Fibroblast of skin of back (primary cell): ENCODE data around the gene SETBP1.

Source experiments
- DNase-seq: peaks from one replicate; pipeline ENCODE4 v3.0.0-alpha.2; 2013

Gene SETBP1

DNA sequence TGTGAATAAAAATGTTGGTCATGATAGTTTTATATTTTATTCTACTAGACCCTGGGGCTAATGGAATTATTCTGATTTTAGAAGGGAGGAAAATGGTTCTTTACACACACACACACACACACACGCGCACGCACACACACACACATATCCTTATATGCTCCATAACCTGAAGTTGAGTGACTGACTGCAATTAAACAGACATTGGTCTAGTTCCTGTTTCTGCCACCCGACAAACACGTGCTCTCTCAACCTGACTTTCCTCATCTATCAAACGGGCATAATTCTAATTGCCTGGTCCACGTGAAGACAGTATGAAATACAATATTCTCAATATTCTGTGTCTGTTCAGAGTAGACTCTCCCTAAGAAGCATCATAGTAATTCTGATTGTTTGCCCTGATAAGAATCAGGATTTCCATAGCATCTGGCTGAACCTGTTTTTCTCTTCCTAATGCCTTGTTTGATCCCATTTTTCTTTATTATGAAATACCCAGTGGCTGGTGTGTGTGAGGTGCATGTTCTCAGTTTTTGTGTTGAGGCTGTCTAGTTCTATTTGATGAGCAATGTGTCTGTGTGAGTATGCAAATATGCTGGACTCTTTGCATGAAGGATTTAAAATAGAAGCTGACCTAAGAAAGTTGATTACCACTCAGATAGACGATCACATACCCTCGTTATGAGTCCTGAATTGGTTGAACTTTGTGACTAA, 51.0 kb downstream of the SETBP1 start:
- DNase-seq = peak; percentile 74

DNA sequence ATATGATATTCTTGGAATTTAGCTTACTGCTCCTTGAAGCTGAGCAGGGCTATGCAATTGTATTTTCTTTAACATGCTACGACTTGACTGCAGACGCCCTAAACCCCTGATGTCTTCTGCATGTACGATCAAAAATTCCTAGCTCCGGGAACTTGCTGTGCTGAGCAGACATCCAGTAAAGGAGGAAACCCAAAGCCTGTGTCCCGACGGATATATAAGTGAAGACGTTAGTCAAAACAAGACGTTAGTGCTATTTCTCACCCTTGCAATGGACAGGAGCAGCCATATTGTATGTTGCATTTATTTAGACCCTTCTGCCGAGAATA, 51.5 kb downstream of the SETBP1 start:
- no peak for DNase-seq

DNA sequence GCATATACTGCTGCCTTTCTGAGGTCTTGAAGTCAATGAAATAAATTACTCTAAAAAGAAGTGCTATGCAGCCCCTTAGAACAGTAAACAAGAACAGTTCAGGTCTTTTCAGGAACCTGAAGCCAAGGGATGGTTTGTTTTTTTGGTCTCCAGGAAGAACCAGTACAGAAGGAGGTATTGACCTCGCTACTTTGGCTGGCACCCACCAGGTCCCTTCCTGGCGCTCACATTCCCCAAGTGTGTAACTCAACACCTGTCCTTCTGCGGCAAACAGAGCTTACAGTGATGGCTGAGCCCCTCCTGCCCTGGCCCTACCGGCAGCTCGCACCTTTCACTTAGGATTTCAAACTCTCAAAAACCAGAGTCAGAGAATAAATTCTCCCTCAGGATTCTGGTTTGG, 51.9 kb downstream of the SETBP1 start:
- no peak for DNase-seq

DNA sequence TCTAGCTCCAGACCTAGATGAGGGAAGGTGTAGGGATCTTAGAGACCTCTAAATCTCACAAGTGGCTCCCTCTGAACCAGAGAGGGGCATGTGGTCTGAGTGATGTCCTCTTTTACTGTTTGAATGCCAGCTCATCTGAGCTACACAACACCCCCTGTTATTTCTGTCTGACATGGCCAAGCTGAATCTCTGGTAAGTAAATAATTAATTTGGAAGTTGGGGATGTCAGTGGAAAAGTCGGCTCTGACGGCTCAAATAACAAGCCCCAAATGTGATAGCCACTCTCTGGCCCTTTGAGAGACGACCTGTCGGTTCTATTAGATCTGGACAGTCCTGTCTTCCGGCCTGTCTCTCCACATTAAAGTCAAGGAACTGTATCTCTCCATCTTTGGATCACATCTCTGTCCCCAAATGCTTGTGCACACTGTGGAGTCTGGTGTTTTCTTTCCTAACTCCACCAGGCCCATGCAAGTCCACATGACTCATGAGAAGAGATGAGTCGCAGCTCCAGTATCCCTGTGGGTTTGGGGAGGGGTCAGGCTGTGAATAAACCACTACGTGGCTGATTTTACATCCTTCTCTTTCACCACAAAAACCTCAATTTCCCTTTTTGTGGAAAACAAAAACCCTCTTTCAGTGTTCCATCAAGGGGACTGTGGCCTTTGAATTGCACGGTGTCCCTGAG, 52.5 kb downstream of the SETBP1 start:
- peak; percentile 95 for DNase-seq

DNA sequence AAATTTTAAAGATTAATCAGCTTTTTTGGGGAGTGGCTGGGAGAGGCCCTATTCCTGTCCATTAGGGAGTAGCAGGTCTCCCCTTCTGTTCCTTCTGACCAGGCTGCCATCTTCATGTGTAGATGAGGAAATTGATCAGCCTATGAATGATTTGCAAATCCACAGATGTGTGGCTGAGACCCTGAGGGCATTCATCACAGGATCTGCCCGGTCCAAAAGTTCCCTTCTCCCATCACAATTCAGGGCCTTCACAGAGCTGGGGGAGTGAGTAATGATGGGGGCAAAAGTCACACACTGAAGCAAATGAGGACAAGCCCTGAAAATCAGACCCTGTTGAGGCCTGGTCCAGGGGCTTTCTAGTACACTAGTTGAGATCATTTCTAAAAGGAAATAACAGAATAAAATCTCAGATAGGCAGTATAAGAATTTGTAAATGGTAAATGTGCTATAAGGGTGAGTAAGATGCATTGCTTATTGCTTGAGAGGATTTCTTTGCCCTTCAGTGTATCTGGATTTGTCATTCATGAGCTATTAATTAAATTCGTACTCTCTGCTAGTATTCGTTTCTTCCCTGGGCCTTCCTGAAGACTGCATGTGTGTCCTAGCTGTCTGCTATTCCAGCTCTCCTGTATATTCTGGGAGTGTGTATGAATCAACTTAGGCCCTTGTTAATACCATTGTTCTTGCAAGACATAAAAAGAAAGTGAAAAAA, 53.2 kb downstream of the SETBP1 start:
- no peak for DNase-seq

DNA sequence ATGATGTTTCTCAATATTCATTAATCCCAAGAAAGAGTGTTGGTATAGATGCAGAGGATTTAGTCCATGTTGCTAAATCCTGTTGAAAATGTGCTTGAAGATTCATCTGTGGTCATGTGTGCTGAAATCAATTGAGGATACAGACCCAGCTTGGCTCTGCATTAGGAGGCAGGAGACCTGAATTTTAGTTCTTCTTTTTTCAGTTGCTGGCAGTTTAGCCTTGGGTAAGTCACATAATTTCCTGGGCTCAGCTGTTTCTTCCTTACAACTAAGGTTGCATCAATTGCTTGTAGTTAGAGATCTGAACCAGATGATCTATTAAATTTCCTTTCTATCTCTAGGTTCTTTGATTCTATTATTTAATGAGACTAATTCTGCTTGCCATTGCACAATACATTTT, 54.4 kb downstream of the SETBP1 start:
- DNase-seq = no peak

DNA sequence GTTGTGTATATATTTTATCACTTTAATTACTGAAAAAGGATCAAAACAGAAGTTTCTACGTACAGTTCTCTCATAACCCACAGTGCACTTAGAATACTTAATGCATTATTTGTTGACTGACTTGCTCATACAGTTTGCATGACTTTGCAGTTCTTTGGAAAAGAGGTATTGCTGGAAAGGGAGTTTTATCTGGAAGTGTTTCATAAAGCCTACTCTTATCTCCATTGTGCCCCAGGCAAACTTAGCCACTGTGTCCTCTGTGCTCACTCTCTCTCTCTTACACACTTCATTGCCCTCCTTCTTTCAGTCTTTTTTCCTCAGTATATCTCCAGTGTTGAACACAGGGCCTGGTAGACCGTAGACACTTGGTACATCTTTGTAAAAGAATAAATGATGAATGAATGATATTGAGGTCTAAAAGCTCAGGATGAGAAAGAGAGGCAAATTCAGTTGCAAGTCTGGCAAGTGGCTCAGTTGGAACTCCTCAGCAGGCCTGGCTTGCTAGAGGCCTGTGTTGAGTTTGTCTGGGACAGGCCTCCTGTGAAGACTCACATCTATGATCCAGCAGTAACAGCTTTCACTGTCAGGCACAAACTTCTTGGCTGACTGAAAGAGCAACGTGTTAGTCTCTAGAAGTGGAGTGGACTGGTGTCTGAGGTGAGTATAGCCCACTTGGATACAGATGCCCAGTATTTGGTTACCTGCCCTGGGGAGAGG, 56.1 kb downstream of the SETBP1 start:
- no peak for DNase-seq

DNA sequence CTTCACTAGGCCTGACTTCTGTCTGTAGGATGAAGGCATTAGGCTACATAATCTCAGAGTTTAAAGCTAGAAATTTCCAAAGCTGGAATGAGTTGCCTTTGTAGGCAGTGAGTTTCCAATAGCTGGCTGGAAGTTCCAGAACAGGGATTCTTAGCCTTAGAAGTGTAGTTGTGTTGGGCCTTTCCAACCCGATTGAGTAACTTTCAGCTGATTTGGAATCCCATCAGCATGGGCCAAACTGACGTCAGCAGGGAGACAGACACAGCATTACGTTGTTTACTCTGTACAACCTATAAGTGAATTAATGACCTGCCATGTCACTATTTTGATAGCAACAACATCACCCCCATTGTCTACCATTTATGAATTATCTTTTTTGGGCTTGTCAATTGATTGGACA, 56.9 kb downstream of the SETBP1 start:
- no peak for DNase-seq

DNA sequence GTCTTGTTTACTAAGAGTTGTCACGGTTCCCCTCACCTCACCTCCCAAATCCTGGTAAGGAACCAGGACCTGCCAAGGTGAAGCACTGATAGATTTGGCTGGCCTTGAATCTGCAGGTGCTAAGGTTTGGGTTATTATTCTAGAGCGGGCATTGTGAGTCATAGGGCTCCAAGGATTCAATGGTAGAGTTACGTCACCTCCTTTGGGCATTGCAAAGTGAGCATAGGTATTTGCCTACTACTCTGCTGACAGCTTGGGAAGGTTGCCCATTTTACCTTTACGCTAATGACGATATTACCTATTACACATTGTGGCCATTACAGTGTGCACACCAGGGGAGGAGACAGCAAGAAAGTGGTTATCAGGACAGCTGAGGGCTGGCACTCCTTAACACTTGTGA, 59.3 kb downstream of the SETBP1 start:
- no peak for DNase-seq

DNA sequence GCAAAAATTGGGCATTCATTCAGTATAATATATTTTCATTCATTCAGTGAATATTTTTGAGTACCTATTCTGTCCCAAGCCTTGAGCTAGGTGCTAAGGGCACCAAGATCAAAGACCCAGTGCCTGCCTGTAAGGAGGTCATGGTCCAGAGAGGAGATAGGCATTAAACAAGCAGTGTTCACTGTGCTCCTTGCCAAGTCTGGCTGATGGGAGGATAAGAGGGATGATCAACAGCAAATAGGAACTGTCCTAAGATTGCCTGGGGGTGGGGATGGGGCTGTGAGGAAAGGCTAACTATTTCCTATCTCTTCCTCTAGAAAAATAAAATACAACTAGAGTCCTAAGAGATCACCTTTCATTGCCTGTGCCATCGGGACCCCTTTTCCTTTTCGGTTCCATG, 60.4 kb downstream of the SETBP1 start:
- no peak for DNase-seq

DNA sequence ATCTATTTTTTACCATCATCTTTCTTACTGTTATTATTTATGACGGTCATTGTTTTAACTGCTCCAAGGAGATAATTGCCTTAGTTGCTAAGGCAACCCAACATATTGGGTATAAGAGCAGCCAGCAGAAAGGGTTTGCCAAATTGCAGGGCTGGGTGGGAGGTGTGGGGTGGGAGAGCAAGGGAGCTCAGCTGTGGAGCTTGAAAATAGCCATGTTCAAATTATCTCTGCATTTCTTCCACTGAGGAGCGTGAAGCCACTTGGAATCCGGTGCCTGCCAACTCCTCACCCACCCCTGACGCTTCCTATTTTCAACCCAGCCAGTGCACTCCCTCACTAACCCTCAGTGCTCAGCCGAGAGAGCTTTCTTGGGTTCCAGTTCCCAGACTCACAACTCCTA, 60.8 kb downstream of the SETBP1 start:
- DNase-seq = no peak

DNA sequence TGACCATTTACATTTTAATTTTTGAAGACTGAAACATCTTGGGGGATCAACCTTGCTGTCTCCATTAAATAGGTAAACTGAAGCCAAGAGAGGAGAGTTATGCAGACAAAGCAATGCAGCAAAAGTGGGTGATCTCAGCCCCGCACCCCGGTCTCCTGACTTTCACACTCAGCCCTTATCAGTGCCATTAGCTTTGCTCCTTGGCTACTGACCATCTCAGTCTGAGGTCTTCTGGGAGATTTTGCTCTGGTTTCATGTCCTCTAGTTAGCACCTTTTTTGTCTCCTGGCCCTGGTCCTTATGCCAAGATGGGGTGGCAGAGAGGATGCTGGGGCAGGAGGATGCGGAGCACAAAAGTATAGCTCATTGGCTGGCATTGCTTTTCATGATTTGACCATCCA, 61.4 kb downstream of the SETBP1 start:
- no peak for DNase-seq

DNA sequence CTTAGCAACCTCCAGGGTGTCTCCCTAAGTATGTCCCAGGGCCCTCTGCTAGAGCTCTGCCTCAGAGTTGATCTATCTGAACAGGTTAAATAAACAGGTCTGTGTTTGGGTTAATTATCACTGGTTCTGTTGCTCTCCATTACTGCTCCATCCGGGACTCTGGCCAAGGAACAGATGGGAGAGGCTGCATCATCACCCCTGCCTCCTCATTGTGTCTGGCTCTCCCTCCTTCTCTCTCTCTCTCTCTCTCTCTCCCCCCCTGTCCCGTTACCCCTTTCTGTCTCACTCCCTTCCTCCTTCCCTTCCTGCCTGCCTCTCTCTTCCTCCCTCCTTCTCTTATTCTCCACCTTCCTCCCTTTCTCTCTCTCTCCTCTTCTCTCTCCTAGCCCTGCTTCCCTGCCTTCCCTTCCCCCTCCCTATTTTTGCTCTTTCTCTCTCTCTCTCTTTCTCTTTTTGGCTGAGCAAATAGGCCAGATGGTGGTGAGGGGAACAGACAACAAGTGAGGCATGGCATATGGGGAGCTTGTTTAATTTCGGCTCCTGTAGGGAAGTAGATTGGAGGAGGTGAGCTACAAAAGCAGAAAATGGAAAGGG, 62.1 kb downstream of the SETBP1 start:
- DNase-seq = peak; percentile 28

DNA sequence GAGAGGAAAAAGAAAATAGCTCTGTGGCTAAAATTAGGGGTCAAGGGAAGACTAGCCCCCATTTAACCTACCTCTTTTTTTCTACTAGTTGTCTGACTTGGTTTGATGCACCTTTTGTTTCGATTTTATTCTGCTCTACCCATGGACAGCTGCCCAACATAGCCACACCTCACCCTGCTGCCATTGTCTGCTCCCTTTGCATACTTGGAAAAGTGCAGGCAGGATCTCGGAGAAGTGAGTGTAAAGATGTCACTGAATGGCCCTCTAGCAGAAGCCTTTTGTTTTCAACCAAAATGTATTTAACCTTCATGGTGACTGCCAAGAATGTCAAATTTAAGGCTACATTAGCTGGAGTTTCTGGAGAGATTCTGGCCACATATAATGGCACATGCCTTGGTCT, 62.9 kb downstream of the SETBP1 start:
- DNase-seq = no peak

DNA sequence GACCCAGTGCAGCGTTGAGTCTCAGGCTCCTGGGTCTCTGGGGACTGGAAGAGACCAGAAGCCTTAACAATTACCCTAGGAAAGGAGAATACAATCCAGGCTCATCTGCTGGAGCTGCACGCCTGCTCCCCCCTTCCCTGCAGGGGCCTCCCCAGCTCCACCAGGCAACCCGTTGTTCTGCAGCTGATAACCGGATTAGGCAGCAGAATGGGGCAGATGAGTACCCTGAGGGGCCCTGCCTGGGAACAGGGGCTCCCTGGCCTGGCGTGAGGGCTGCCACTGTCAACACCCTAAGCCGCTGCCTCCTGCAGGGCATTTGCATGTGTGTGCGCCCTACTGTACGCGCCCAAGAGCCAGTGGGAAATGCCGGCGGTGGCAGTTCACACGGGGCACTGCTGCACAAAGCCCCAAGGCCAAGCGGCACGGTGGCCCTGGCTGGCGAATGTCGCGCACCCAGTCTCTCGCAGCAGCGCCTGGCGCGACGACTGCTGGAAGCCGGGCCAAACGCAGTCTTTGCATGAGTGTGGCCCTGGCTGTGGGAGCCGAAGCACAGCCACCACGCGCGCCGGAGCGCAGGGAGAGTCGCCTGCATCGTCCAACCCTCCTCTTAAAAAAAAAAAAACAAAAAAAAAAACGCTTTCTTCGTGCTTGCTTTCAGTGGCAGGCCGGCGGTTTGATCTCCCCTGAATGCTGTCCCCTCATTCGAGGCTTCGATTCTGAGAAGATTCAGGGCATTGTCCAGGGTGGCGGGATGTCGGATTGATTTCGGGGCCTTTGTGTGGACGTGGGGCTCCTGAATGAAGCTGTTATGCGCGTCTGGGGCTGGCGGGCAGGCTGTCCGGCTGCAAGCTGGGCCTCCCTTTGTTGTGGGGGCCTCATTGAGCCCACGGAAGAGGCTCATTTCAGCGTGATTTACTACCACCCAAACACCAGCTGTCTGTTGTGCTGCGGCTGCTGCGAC, 63.8 kb downstream of the SETBP1 start:
- no peak for DNase-seq

DNA sequence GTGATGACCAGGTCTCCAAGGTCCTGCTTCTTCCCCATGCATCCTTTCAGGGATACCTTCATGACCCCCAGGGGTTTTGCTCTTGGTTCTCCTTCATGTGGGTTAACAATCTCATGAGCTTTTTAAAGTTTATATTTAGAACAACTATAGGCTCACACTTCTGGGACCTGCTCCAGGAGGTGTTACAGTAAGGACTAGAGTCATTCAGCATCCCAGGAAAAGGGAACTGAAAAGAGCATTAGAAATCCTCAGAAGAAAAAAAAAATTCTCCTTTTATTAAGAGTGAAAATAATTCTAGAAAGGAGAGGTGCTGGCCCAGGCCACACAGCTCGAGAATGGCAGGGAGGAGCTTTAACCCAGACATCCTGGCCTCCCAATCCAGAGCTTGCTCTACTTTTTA, 66.5 kb downstream of the SETBP1 start:
- no peak for DNase-seq

DNA sequence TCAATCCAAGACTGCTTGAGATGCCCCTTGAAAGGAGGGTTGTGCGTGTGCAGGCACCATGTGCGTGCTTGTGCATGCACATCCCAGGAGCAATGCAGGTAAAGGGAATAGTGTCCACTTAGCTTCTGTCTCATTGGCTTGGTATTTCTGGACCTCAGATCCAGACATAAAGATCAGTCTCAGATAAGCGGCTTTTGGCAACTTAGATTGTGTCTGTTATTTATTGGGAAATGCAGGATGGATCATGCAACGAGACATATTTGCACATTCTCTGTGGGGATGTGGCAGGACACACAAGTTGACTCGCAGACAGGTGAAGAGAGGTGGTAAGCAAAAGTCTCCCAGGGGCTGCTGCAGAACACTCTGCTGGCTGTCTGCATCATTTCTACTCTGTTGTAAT, 67.9 kb downstream of the SETBP1 start:
- DNase-seq = no peak

DNA sequence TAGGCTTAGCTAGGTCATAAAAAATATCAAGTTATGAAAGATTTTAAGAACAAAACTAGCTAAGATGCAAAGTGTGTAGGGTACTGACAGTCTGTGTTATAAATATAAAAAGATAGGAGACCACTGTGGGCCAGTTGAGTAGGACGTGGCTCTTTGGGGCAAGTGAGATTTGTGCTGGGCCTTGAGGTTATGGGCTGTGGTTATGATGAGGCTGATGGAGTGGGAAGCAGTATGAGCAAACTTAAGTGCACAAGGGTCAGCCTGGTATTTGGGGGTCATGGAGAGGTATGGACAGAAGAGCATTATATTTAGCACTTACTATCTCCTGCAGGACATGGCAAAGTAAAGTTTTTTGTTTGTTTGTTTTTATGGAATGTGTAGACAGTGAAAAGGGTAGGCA, 70.1 kb downstream of the SETBP1 start:
- DNase-seq = no peak

DNA sequence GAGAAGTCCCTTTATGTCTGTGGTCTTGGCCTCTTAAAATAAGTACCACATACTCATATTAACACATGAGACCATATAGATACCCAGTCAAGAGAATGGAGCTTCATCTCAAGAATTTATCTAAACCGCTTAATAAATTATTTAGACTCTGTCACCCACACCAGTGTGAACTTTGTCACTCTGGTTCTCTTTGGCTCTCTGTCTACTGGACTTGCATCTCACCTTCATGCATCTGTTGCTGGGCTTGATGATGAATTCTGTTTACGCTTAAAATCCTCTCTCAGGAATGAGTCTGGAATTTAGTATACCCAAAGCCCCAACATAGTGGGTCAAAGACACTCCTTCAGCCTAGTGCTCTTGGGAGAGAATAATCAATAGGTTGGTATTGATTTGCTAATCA, 73.9 kb downstream of the SETBP1 start:
- no peak for DNase-seq

DNA sequence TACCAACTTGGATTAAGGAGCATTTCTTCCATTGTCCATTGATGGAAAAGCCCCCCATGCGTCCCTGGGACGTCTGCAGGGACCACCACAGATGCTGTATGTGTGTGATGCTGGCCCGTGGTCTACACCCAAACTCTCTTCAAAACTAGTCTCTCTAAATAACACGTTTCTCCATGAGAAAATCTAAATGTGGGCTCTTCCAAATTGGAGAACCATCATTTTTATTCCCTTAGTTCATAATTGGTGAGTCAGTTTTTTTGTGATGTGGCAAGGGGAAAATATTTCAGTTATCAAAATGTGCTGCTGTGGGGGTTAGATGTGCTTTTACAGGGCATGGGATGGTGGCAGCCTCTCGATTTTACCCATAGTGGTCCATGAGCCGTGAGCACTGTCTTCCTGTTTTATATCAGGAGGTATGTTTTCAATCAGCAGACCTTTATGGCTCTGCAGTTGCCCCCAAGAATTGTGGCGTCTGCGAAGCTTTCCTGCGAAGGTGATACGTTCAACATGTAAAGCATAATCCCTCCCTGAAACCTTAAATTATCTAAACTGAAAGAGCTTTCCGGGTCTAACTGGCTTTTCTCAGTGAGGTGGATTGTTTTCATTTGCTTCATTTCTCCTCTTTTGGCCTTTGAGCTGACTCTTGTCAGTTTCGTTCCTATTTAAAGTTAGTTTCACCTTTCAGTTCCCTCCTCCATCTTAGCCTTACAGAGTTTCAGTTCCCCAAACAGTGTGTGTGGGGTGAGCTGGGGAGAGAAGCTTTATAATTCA, 78.4 kb downstream of the SETBP1 start:
- no peak for DNase-seq

DNA sequence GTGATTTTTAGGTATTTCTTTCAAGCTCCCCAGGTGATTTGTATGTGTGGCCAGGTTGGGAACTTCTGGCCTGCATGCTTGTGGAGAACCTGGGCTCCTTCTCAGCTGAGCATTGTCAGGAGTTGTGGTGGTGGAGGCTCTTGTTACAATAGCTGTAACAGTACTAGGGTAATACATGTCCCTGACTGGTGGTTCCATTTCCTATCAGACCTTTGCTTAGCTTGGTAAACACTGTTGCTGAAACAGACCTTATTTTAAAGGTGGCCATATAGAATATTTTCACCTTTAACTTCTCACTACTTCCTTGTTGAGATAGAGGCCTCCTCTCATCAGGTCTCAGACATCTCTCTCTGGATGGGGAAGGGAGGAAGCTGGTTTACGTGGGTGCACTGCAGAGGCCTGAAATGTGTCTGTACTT, 79.2 kb downstream of the SETBP1 start:
- no peak for DNase-seq
